H1 (cell line): ENCODE measurements around the gene SEC61B. TPM values are rescaled to one million over a fixed set of nuclear protein-coding genes. Genes with fewer than 3 reads are reported as not detected.

Experiments used
- CBX8 ChIP-seq: fragments of 300-800, 300-1000 bp; sonication (generic); IDR thresholded peaks from 2 replicates; pipeline ENCODE4 v1.7.1; 2016; ENCODE audit warnings: low read depth, low read length, borderline replicate concordance
- CHD7 ChIP-seq: fragments of 300-600 bp; sonication (generic); IDR thresholded peaks from 2 replicates; pipeline ENCODE4 v1.7.1; 2012; ENCODE audit warnings: low read length, moderate library complexity, mild to moderate bottlenecking, inconsistent platforms; ENCODE audit not compliant: insufficient replicate concordance
- GTF2F1 ChIP-seq: IDR thresholded peaks from 2 replicates; pipeline ENCODE4 v1.6.1; 2012; ENCODE audit warnings: low read depth, low read length, improper control_type of control experiment, borderline replicate concordance
- SIN3A ChIP-seq, 2 experiments: IDR thresholded peaks in 1 of 2; conservative IDR thresholded peaks in 1 of 2; 2 replicates each; pipeline ENCODE4 v1.6.1; 2011 to 2012; ENCODE audit warnings: low read length in 2 of 2, improper control_type of control experiment in 1 of 2, low read depth in 1 of 2, mild to moderate bottlenecking in 1 of 2
- SP4 ChIP-seq: IDR thresholded peaks from 2 replicates; pipeline ENCODE4 v1.6.1; 2012; ENCODE audit warnings: low read length, inconsistent platforms
- polyA plus RNA-seq, 7 experiments: library from polyadenylated mRNA; depleted of rRNA in 3 of 7; stranded (reverse) in 5 of 7; unstranded in 2 of 7; fragments of >200 nt in 5 of 7; fragments of 200-250 nt in 2 of 7; gene quantifications; 1 replicate in 5 of 7; 2 replicates in 1 of 7; 4 replicates in 1 of 7; pipeline versions ENCODE4 v1.2.1 to v1.2.3, GENCODE V29; 2011 to 2013; ENCODE audit warnings: missing spikeins in 2 of 7, mixed read lengths in 2 of 7
- total RNA-seq: library from RNA; stranded (reverse); fragmentation: NEBNext Ultra II Directional; extraction: Animal tissue kit (Norgen Biotek cat#: 25700); gene quantifications from 2 replicates; pipeline ENCODE4 v1.2.1, GENCODE V29; 2021

Gene SEC61B
- total and polyA plus RNA-seq, 2 of the 8 experiments (the other 6 are each of a cell fraction or from before 2014, with no cell fraction given), result 155 to 379 TPM

- no peak for TF ChIP-seq CHD7
- TF ChIP-seq GTF2F1, result no peak
- TF ChIP-seq SP4, result no peak
- no peak for TF ChIP-seq CBX8
- TF ChIP-seq SIN3A (conservative IDR thresholded peaks at IDR 0.05 in 1 of 2, IDR thresholded peaks at IDR 0.05 in 1 of 2; ENCODE audit: low read depth in 1 of 2, low read length in 2 of 2), result no peak
These were observed 48.4 kb downstream of the SEC61B start (continued) for GRCh38 chr9:99270491-99270890.
